GM19043 (cell line): Measurements from ENCODE around the gene COL24A1.
A peak's percentile ranks its signal among the peaks of the same experiment; 100 is the strongest.
"Not testable (repeated sequence)": the region's sequence is repeated elsewhere in the genome, so short reads cannot be mapped to it uniquely, and the experiment has no call there.

Experiments used
- ATAC-seq: cut with Tn5 transposase; IDR thresholded peaks from one replicate; pipeline ENCODE4 v1.9.1; 2021; ENCODE audit warnings: low read depth; ENCODE audit not compliant: unreplicated experiment

COL24A1 gene

GRCh38 chr1:85933961-85934360 lies 222.6 kb downstream of the COL24A1 start:
- ATAC-seq: no peak

DNA sequence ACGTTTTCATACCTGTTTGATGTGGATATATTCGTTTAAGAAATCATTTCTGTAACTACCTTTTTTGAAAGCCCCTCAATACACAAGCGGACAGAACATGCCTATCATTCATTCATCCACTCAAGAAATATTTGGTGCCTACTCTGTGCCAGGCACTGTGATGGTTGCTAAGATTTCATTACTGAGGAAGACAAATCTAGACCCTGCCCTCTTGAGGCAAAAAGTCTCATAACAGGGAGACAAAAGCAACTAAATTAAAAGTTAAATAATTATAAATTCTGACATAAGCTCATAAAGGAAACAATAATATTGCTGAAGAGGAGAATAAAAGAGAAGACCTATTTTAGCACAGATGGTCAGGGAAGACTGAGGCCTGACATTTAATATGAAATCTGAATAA lies 244.8 kb downstream of the COL24A1 start:
- ATAC-seq: no peak

DNA sequence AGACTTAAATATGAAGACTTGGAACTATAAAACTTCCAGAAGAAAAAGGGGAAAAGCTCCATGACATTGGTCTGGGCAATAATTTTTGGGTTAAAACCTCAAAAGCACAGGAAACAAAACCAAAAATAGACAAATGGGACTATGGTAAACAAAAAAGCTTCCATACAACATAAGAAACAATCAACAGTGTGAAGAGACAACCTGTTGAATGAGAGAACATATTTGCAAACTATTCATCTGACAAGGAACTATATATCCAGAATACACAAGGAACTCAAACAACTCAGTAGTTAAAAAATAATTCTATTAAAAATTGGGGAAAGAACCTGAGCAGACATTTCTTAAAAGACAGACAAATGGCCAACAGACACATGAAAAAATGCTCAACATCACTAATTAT lies 255.7 kb downstream of the COL24A1 start:
- no peak for ATAC-seq

GRCh38 chr1:85898861-85899260 lies 257.7 kb downstream of the COL24A1 start:
- no peak for ATAC-seq

DNA sequence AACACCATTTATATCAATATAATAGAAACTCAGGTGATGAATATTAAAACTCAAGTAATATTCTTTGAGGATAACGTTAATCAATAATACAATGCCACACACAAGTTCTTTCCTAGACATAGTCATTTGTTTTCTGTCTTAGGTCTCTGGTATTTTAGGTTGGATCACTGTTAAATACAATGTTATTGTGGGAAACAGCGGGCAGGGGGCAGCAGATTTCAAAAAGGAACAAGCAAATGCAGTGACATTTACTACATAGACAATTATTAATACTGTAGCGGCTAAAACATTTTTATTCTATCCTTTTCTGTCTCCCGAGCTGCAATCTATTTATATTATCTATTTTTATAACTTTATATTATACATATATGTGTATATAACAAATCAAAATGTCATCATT lies 261.9 kb downstream of the COL24A1 start:
- ATAC-seq: no peak

DNA sequence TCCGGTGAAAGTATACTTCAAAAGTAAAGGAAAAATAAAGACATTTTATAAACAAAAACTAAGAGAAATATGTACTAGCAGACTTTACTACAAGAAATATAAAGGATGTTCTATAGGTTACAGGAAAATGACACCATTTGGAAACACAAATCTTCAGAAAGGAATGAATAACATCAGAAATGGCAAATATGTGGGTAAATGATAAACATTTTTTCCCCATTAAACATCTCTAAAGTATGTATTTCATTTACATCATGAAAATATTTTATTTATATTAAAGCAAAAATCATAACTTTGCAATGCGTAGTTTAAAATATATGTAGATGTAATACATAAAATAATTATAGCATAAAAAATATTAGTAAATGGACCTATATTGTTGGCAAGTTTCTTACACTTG lies 264.2 kb downstream of the COL24A1 start:
- ATAC-seq: no peak

DNA sequence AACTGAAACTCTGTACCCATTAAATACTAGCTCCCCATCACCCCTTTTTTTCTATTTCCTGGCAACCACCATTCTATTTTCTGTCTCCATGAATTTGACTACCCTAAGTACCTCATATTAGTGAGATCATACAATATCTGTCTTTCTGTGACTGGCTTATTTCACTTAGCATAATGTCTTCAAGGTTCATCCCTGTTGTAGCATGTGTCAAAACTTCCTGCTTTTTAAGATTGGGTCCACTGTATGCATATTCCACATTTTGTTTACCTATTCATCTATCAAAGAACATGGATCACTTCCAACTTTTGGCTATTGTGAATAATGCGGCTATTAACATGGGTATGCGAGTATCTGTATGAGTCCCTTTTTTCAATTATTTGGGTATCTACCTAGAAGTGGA lies 266.7 kb downstream of the COL24A1 start:
- no peak for ATAC-seq

DNA sequence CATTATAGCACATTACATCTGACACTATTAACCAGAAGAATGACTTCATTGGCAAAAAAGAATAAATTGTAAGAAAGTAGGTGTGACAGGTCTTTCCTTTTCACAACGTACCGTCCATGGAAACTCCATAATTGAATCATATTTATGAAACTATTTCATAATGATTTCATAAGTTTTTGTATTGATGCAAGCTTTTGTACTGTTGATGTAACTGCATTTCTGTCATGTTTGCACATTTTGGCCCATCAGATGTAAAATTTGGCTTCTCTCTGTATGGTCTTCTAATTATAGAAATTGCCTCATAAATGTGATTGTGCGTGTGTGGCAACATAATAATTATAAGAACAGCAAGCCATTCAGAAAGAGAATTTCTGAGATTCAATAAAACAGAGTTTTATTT lies 267.7 kb downstream of the COL24A1 start:
- ATAC-seq: no peak

DNA sequence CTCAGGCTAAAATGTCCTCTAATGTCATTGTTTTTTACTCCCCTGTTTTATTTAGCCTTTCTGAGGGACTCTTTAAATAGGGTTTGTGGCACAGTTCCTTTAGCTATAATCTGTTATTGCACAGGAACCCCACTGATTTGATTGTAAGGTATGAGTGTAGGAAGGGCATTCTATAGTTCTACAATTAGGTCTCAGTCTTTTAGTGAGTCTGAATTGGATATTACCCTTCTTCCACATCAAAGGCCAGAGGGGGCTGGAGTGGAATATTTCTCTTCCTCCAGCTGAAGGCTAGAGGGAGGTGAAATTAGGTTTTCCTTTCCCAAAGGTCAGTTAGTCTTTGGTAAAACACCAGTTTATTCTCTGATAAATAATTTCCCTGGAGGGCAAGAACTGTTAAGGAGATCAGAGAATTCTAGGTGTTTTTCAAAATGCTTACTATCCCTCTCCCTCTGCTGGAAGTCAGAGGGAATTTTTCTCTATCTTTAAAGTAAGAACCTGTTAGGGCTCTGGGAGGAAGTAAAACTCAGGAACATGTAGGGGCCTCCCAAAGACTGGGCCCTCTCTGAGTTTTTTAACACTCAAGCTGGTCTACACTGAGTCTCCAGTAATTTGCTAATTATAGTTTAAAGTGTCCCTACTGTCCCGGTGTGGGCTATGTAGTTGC lies 272.1 kb downstream of the COL24A1 start:
- ATAC-seq: no peak

DNA sequence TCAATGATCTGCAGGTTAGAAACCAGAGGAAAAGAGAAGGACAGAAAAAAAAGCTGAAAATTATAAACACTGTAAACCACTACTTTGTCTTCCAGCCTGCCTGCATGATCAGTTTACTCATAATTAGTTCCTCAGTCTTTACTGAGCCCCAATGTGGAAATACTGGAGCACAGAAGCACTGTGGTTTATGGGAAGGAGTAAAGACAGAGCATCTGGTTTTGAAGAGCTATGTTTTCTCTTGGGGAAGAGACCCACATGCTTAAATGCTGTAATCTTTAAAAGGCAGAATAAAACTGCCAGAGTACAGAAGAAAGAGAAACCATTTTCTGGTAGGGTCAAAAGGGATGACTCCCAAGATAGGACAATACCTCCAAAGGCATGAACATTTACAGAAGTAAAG lies 289.4 kb downstream of the COL24A1 start:
- ATAC-seq: no peak

- ATAC-seq: no peak
Measured at GRCh38 chr1:85865213-85865612, 291.4 kb downstream of the COL24A1 start.

GRCh38 chr1:85864727-85865126 lies 291.8 kb downstream of the COL24A1 start:
- no peak for ATAC-seq

- not testable (repeated sequence) for ATAC-seq
Measured at GRCh38 chr1:85863639-85864038, 292.9 kb downstream of the COL24A1 start.

- no peak for ATAC-seq
Measured at GRCh38 chr1:85862456-85862855, 294.1 kb downstream of the COL24A1 start.

GRCh38 chr1:85857991-85858390 lies 298.6 kb downstream of the COL24A1 start:
- no peak for ATAC-seq

- ATAC-seq: no peak
Measured at GRCh38 chr1:85850238-85850637, 306.3 kb downstream of the COL24A1 start.

DNA sequence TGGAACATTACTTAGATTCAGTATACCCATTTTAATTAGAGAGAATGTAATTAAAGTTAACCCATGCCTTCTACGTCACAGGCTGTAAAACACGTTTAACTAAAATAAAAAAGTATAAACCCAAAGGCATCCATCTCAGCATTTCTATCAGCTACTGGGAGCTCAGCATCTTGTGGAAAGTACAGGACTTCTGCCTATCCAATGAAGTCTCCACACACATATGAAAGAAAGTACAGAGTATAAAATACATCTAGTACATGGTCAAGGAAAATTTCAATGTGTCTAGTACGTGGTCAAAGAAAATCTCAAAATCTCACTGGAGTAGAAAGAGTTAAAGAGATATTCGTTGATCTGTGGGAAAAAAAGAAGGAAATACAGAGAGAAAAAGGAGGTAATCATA lies 306.9 kb downstream of the COL24A1 start:
- no peak for ATAC-seq

DNA sequence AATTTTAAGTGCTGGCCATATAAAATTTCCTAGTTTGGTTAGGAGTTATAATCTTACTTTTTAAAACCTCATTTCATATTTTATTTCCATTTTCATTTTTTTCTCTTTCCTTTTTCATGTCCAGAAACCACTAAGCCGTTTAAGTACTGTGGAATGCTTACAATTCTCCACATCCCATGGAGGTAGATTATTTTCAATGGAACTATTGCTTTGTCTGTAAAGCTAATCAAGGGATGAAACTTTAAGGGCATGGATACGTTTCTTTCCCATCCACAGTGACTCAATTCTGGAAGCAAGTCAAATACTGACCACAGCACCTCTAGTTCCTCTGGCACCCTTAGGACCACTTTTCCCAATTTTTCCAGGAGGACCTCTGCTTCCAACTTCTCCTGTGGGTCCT lies 309.2 kb downstream of the COL24A1 start:
- no peak for ATAC-seq

GRCh38 chr1:85846706-85847105 lies 309.9 kb downstream of the COL24A1 start:
- no peak for ATAC-seq

- ATAC-seq: no peak
Measured at GRCh38 chr1:85839459-85839858, 317.1 kb downstream of the COL24A1 start.

GRCh38 chr1:85838238-85838637 lies 318.3 kb downstream of the COL24A1 start:
- ATAC-seq: peak; percentile 93

DNA sequence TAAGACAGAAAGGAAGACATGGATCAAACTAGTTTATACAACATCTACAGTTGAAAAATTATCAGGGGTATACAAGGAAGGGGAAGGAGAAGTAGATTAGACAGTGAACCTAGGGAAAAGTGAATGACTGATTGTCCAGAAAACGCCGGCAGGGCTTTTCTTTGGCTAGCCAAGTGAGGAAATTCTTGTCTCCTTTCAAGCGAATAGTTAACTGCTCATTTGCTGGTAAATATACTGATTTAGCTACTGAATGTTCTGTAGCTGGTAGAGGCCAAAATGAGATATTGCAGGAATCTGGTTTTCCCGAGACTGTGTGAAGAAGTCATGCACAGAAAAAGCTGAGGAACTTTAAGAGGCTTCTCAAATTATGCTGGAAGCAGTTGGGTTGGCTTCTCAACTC lies 319.8 kb downstream of the COL24A1 start:
- ATAC-seq: no peak

GRCh38 chr1:85833165-85833564 lies 323.4 kb downstream of the COL24A1 start:
- ATAC-seq: not testable (repeated sequence)
